Hematopoietic multipotent progenitor cell treated with erythropoietin and hydrocortisone succinate and interleukin-3 and kit ligand, for 15 days (in vitro differentiated cells): ENCODE measurements around the gene SIAH2.

Experiments used
- DNase-seq: peaks from one replicate; pipeline ENCODE4 v3.0.0-alpha.2; 2015; ENCODE audit warnings: low spot score

The SIAH2 gene

DNA sequence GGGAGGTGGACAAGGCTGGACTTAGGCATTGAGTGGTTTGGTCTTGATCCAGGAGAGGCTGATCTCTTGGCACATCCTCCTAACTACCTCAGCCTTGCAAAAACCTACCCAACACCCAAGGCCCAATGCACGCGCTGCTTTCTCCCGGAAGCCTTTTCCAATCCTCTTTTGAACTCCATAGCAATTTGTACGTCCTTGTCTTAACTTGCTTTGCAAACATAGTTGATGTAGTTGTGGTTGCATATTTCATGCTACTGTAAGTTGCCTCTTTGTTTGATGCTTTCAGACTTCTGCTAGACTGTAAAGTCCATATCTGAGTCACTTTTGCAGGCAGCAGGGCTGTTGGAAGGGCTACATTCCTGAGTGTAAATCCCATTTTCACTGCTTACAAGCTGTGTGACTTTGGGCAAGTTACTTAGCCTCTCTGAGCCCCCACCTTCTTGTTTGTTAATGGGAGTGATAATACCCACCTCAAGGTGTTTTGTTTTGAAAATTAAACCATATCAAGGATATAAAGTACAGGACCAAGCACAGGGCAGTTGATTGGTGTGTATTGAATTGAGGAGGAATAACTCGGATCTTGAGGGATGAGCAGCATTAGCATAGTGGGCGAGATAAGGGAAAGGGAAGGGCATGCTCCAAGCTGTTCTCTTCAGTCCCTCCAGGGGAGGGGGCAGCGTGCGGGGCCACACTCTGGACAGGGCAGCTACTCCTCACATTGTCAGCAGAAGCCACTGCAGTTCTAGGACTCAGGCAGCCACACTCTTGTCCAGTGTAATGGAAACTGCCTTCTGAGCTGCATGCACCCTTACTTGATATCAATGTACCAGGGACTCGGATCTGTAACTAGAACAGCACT is 28.8 kb downstream of the SIAH2 start:
- DNase-seq: peak; percentile 40

DNA sequence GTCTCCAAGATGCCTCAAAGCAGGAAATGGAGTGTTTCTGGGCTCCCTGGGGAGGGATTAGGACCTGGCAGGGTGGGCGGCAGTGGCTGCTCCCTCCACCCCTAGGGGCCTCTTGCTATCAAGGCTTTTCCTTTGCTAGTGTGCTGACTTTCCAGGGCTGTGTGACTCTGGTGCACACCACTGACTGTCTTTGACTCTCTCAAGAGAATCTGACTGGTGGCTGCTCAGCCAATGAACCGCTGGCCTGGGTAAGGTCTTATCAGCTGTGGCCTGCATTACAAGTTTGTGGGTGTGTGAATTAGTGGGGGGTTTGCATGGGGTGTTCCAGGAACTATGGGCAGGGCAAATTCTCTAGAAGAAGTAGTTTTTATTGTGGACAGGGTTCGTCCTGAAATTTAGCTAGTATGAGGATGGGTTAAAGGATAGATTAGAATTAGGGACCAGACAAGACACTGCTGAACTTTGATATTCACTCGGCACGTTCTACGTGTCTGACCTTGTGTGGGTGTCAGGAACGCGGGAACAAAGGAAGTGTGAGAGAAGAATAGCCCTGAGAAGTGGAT is 29.5 kb downstream of the SIAH2 start:
- peak; percentile 97 for DNase-seq

DNA sequence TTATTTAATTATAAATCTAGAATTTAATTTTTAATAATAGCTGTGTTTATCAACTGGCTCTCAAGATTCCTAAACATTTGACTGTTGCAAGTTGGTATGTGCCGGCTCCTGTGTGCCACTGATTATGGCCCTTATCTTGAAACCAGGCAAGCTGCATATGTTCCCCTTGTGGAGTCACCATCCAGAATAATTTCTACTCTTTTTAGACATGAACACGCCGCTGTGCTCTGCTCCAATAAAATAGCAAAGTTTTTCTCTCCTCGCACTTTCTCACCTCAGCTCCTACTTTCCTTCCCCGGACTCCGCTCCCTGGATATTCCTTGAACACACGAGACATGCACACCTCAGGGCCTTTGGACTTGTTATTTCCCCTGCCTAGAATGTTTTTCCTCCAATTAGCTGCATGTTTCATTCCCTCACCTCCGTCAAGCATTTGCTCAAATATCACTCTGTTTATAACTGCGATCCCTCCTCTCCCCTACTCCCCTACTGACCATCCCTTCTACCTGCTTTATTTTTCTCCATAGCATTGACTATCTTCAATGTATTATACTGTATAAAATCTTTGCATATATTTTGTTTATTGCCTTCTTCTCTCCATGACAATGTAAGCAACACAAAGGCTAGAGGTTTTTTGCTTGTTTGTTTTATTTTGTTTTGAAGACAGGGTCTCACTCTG is 33.1 kb downstream of the SIAH2 start:
- peak; percentile 96 for DNase-seq

DNA sequence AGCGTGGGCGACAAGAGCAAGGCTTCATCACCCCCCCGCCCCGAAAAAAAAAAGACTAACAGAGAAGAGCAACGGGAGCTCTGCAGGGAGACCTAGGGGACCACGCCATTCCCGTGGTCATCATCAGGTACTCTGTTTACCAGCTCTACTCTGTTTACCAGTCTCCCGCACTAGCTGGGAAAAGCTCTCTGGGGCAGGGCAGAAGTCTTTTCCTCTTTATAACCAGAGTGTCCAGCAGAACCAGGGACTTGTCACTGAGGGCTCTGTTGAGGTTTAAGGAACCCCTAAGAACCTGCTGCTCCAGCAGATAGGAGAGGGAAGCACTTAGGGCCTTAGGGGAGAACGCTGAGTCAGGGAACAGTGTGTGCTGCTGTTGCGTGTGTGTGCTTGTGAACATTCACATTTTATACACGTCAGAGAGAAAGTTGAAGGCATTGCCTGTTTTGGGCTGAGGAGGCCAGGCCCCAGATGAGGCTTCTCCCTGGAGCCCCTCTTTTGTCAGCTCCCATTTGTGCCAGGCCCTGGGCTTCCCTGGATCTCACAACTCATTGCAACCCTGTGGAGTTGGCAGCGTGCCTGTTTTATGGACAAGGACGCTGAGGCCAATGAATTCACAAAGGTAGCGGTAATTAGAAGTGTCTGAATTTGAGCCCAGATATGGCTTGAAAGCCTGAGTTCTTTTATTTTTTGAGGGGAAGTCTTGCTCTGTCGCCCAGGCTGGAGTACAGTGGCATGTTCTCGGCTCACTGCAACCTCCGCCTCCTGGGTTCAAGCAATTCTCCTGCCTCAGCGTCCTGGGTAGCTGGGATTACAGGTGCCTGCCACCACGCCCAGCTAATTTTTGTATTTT is 35.1 kb downstream of the SIAH2 start:
- DNase-seq: peak; percentile 86

DNA sequence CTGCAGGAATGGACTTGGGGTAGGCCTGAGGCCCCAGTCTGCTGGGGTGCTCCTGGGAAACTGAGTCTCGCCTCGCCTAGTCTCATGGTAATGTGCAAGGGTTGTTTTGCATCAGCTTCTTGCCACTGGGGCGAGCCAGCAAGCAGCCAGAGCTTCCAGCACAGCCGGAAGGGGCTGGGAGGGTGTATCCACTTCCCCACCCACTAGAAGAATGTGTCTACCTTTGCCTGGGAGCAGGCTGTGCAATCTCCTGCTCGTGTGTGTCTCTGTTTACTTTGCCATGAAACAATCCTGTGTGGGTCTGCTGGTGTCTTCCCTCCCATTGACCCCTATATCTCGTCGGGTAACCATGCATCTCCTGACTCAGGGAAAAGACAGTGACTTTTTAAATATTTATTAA is 37.4 kb downstream of the SIAH2 start:
- DNase-seq: peak; percentile 50

DNA sequence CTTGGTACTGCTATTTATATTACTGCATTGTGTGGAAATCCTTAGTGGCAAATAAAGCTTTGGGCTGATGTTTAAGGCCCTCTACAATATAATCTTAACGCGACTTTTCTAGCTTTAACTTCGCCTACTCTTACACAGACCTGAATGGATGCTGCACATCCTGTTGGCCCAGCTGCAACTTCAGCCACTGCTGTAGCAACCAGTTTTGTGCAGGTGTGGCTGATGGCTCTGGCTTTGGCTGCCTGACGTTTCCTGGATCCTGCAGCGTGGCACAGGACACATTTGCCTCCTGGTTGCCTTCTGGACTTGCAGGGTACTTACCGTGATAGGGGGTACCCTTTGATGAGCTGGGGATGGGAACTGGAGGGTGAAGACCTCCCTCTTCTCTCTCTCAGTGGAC is 39.0 kb downstream of the SIAH2 start:
- DNase-seq: no peak

DNA sequence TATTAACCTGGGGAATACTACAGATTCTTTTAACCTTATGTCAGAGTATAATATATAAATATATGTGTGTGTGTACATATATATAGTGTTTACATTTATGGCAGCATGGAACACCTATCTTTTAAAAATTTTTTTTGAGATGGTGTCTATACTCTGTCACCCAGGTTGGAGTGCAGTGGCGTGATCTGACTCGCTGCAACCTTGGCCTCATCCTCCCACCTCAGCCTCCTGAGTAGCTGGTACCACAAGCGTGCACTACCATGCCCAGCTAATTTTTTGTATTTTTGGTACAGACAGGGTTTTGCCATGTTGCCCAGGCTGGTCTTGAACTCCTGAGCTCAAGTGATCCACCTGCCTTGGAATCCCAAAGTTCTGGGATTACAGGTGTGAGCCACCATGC is 40.7 kb downstream of the SIAH2 start:
- DNase-seq: no peak

DNA sequence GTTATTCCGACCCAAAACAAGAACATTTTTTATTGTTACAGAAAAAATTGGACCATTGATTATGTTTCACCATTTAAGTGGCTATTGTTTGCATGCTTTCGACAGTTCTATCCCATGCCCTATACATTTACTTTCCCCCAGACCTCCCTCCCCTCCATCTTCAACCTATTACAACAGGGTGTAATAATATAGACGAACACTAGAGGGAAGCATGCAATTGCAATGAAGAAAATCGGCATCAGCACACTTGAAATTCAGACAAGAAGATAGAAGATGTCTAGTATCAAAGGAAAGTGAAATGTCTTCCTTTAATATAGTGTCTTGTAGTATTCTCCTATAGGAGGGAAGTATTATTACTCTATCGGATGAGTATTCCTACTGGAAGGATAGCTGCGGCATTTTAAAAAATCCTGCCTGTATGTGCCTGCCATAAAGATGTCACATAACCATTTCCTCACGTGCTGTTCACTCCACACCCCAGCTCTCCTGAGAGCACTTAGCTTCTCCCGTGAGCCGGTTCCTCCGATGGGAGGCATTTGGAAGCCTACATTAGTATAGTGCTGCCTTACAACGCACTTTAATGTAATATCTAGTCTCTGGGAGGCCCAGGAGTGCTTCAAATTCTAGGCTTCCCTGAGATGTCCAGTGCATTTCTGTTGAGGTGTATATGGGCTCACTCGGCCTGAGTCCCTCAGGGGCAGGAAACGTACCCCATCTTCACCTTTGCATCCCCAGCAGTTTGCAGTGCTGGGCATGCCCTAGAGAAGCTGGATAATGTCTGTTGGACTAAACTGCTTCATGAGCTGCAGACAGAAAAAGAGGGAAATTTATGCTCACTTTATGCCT is 41.5 kb downstream of the SIAH2 start:
- DNase-seq: peak; percentile 88

DNA sequence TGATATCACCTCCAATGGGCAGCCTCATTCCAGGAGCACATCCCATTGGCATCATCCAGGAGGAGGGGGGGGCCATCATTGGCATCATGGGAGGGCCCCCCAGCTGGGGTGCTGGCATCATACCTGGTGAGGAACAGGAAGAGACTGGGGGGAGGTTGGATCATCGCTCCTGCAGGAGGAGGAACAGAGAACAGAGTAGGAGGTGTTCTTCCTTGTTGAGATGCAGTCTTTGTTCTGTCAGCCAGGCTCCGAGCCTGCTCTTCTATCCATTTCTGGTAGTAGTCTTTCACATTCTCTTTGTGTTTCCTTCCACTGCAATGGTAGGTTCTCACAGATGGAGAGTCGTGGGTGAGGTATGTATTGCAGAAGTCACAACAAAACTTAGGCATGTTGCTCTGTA is 42.5 kb downstream of the SIAH2 start:
- DNase-seq: no peak

DNA sequence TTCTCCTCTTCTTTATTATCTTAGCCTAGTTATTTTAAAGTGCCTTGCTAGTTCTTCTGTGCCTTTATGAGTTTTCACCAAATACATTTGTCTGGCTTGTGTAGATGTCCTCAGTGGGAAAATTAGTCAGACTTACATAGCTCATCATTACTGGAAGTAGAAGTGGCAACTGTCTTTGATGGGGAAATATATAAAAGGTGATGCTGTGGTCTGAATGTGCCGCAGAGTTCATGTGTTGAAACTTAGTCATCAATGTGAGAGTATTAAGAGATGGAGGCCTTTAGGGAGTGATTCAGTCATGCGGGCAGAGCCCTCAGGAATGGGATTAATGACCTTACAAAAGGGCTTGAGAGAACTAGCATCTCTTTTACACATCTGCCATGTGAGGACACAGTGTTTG is 52.9 kb downstream of the SIAH2 start:
- no peak for DNase-seq

DNA sequence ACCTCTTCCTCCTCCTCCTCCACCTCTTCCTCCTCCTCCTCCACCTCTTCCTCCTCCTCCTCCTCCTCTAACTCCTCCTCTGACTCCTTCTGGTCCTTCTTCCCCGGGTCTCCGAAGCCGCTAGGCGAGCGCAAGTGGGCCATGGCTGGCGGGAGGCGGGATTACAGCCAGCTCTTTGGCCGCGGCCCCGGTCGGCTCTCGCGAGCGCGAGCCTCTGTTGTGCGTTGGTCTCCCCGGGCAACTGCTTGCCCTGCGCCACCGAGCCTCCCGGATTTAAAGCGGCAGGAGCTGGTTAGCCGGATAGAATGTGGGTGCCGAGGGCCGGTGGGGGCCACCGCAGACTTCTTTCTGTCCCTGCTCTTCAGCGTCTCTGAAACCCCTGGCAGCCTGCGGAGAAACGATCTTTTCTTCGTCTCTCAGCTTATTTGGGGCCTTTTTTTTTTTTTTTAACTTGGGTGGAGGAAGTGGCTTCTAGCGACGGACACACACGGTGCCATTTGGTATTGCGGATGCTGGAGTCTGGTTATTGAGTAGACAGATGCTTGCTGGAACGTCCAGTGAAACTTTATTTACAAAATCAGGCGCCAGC is 59.1 kb downstream of the SIAH2 start, which contains the start of gene ERICH6:
TSS of gene ERICH6 (minus strand) at position 165 of the 589 bp plus-strand sequence. CDS start at position 143, 22 bp downstream.
- DNase-seq: peak; percentile 73

DNA sequence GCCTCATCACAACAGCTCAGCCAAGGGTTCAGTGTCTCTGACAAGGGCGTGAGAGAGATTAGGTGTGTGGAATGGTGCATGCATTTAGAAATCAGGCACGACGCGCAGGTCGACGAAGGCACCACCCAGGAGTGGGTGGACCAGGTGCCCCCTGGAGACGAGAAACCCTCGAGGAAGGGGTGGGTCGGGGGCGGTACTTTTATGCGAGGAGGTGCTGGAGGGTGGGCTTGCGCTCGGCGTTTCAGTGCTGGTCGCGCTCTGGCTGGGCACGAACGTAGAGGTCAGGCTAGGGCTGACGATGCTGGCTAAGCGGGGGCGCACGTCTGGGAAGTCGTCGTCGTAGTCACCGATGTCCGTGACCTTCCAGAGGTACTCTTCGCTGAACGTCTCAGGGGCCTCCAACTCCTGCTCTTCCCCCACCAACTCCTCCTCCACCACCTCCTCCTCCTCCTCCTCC is 59.6 kb downstream of the SIAH2 start:
- DNase-seq: no peak

DNA sequence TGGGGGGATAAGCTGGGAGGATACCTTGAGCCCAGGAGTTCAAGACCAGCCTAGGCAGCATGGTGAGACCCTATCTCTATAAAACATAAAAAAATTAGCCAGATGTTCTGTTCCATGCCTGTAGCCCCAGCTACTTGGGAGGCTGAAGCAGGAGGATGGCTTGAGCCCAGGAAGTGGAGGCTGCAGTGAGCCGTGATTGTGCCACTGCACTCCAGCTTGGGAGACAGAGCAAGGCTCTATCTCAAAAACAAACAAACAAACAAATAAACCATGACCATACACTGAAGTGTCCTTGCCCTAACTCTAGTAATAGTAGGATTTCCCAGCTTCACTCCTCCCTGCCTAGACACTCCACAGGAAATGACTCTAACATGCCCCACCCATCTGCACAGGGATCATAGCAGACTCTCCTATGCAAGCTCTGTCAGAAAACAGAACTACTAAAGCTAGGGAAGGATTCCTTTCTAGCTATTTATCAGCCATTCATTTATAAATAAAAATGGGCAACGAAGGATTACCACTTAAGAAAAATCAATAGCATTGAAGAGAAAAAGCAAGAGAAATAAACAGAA is 63.8 kb downstream of the SIAH2 start:
- no peak for DNase-seq

DNA sequence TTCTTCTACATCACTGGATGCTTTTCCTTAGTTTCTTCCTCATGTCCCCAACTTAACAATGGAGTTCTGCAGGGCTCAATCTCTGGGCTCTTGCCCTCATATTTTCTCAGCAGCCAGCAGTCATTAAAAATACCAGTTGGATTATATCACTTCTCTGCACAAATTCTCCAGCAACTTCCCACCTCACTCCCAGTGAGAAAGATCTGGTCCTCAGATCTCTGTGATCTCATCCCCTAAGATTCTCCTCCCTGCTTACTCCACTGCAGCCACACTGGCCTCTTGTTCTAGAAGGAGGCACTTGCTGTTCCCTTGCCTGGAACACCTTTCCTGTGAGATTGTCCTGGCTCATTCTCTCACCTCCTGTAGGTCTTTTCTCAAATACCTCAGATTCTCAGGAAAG is 65.3 kb downstream of the SIAH2 start:
- no peak for DNase-seq

DNA sequence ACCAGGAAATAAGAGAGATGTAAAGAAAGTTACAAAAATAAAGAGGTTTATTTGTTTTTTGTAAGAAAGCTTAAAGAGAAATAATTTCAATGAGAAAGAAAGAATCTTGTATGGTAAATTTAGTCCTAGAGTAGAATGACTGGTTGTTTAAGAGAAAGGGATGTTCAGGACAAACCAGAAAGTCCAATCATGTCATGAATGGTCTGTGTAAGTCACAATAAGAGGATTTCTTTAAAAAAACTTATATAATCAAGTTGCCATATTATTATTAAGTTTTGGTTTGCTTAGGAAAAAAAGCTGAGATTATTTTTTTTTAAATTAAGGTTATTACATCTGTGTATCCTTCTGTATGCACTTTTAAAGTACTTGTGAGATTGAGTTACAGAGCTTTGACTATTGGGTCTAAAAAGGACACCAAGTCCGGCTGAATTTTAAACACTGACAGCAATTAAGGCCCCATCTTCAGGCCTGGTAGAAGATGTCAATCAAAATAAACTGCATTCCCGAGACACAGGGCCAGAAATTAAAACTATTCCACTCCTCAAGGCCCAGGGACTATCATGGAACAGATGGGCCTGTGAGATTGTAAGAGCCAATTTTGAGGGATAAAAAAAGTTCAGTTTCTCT is 71.4 kb downstream of the SIAH2 start:
- DNase-seq: no peak
